Measurements from ENCODE around the gene CBX8. TPM values are rescaled to one million over a fixed set of nuclear protein-coding genes. Genes with fewer than 3 reads are reported as not detected.

CBX8 gene
- total and polyA plus RNA-seq, 2 of the 8 experiments (the other 6 are each of a cell fraction or from before 2014, with no cell fraction given) = 0.09 to 2.1 TPM

DNA sequence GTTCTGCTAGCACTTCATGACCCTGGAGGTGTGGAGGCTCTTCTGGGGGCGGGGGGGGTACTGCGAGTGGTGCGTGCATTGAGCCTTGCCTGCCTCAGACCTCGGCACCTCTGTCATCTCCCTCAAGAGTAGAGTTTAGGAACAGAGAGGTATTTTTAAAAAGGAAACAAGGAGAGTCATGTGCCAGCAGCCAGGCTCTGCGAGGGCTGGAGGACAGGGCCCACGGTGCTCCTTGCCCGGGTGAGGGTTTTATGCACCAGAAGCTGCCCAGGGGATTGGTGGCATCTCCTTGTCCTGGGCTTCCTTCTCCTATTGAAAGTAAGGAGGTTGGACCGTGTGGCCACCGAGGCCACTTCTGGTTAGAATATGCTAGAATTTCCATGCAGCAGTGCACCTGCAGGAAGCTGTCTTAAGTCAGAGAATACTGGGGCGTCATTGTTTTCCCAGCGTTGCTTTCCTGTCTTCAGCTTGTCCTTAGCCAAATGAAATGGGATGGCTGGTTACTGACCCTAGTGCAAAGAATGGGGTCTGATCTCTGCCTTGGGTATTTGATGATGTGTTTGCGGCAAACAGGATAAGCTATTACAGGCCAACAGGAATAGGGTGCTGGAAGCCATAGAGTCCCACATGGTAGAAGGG is 15.7 kb downstream of the CBX8 start (continued):
- TF ChIP-seq POLR2AphosphoS5 (IDR thresholded peaks at IDR 0.05; ENCODE audit: low read depth, low read length) = peak; percentile 29; the same call in 1 of the 2 replicates
- TF ChIP-seq SP4 (IDR thresholded peaks at IDR 0.05; ENCODE audit: low read length) = no peak
- no peak for TF ChIP-seq EGR1 (IDR thresholded peaks at IDR 0.05; ENCODE audit: borderline replicate concordance, low read depth, low read length)
- no peak for TF ChIP-seq NRF1 (IDR thresholded peaks at IDR 0.05; ENCODE audit: low read depth, low read length)

All from H1 (cell line).